Measurements from ENCODE around the gene PANK3.
"Not testable (repeated sequence)": the region's sequence is repeated elsewhere in the genome, so short reads cannot be mapped to it uniquely, and the experiment has no call there.

Gene PANK3

GRCh38 chr5:168591302-168592013 is 12.3 kb upstream of the PANK3 start:
- DNase-seq, result no peak

GRCh38 chr5:168590666-168591065 is 11.5 kb upstream of the PANK3 start:
- DNase-seq, result no peak

- DNase-seq, result no peak
Observed at GRCh38 chr5:168587987-168588386, 8.8 kb upstream of the PANK3 start.

GRCh38 chr5:168585119-168585856 is 6.1 kb upstream of the PANK3 start:
- no peak for DNase-seq

- no peak for DNase-seq
Observed at GRCh38 chr5:168583742-168584482, 4.7 kb upstream of the PANK3 start.

GRCh38 chr5:168580814-168581469 is 1.8 kb upstream of the PANK3 start:
- DNase-seq, result not testable (repeated sequence)

GRCh38 chr5:168580227-168580508 is 1.0 kb upstream of the PANK3 start:
- no peak for DNase-seq

GRCh38 chr5:168579488-168580226 is 489 bp upstream of the PANK3 start:
- peak; percentile 96 for DNase-seq

GRCh38 chr5:168578006-168578405 is 1.2 kb downstream of the PANK3 start:
- DNase-seq, result no peak

GRCh38 chr5:168575391-168576372 is 3.5 kb downstream of the PANK3 start:
- no peak for DNase-seq

- DNase-seq, result not testable (repeated sequence)
Observed at GRCh38 chr5:168574156-168574555, 5.0 kb downstream of the PANK3 start.

GRCh38 chr5:168573663-168574062 is 5.5 kb downstream of the PANK3 start:
- not testable (repeated sequence) for DNase-seq

- DNase-seq, result no peak
Observed at GRCh38 chr5:168570490-168571328, 8.5 kb downstream of the PANK3 start.

- no peak for DNase-seq
Observed at GRCh38 chr5:168568738-168569137, 10.4 kb downstream of the PANK3 start.

GRCh38 chr5:168563959-168564358 is 15.2 kb downstream of the PANK3 start:
- no peak for DNase-seq

- no peak for DNase-seq
Observed at GRCh38 chr5:168562279-168562678, 16.9 kb downstream of the PANK3 start.

GRCh38 chr5:168557389-168557788 is 21.8 kb downstream of the PANK3 start:
- DNase-seq, result no peak

GRCh38 chr5:168553377-168554130 is 25.6 kb downstream of the PANK3 start:
- no peak for DNase-seq

- no peak for DNase-seq
Observed at GRCh38 chr5:168552146-168552545, 27.0 kb downstream of the PANK3 start.

GRCh38 chr5:168550656-168551055 is 28.5 kb downstream of the PANK3 start:
- no peak for DNase-seq

All from NCI-H187 treated with DMSO at 0.1 percent for 48 hours (cell line).